ENCODE data around the gene DPEP3.

GRCh38 chr16:67963662-67964321 lies 16.5 kb downstream of the DPEP3 start:
- TF ChIP-seq, protein P1, sequence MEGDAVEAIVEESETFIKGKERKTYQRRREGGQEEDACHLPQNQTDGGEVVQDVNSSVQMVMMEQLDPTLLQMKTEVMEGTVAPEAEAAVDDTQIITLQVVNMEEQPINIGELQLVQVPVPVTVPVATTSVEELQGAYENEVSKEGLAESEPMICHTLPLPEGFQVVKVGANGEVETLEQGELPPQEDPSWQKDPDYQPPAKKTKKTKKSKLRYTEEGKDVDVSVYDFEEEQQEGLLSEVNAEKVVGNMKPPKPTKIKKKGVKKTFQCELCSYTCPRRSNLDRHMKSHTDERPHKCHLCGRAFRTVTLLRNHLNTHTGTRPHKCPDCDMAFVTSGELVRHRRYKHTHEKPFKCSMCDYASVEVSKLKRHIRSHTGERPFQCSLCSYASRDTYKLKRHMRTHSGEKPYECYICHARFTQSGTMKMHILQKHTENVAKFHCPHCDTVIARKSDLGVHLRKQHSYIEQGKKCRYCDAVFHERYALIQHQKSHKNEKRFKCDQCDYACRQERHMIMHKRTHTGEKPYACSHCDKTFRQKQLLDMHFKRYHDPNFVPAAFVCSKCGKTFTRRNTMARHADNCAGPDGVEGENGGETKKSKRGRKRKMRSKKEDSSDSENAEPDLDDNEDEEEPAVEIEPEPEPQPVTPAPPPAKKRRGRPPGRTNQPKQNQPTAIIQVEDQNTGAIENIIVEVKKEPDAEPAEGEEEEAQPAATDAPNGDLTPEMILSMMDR (IDR thresholded peaks at IDR 0.05; ENCODE audit: low read length) = no peak
- TF ChIP-seq EZH2phosphoT487 (IDR thresholded peaks at IDR 0.05; ENCODE audit: low read length) = no peak
